ENCODE results near the gene PDE4B. TPM values are rescaled to one million over a fixed set of nuclear protein-coding genes. Genes with fewer than 3 reads are reported as not detected.

The PDE4B gene
- total and polyA plus RNA-seq, 10 of the 15 experiments (the other 5 are each of a cell fraction or from before 2014, with no cell fraction given): 3.0 to 13.2 (median 5.7) TPM

GRCh38 chr1:66380452-66381212 is 587.9 kb downstream of the PDE4B start:
- Histone ChIP-seq H2AFZ (ENCODE audit: control insufficient read depth, low read depth, low read length) (no peak overlapping the region; the same call in 1 of the 2 replicates), H3K27ac (ENCODE audit: control insufficient read depth, insufficient read depth) (peak overlapping the region; percentile 83), H3K4me2 (ENCODE audit: control insufficient read depth, insufficient read depth) (peak overlapping the region; percentile 73), H3K4me3 (peak overlapping the region; percentile 55), H3K27me3 (replicated peaks in 1 of 2; ENCODE audit: control insufficient read depth in 2 of 2, insufficient read depth in 2 of 2, low read length in 1 of 2) (no peaks in the 10 kb centered on the region), H3K36me3 (ENCODE audit: control insufficient read depth in 2 of 2, insufficient read depth in 2 of 2, low read length in 1 of 2) (no peaks in the 10 kb centered on the region; a peak in 2 of 4 replicates), H3K4me1 (ENCODE audit: control insufficient read depth, insufficient read depth, low read length) (peaks cover 39% of the 10 kb centered on the region), H3K9ac (ENCODE audit: control insufficient read depth, insufficient read depth, low read length) (peak overlapping the region; percentile 42), H3K9me3 (replicated peaks; ENCODE audit: control insufficient read depth, insufficient read depth, low read length) (peaks cover 22% of the 10 kb centered on the region), H4K20me1 (ENCODE audit: control insufficient read depth, insufficient read depth) (no peaks in the 10 kb centered on the region), H3K79me2 (ENCODE audit: control insufficient read depth, insufficient read depth, low read length) (no peaks in the 10 kb centered on the region)
- intact Hi-C loops (cut with micrococcal nuclease; ENCODE audit: unreplicated experiment): loop anchor here (1.0 kb wide), 2 partner anchors 16 to 20 kb away; no protein-coding TSS in a partner anchor
- WGBS (ENCODE audit: insufficient coverage, insufficient replicate concordance, low lambda C conversion rate, missing lambda C conversion rate): 0% methylated on average over 3 of the region's 3 CpGs
- ChIA-PET SMC1A (ENCODE audit: uncharacterized antibody, unreplicated experiment) (interaction anchor here (0.6 to 11.2 kb wide), 28 partner anchors 8 to 472 kb away, joined by 3 to 253 read pairs (median 4); no protein-coding TSS in a partner anchor), POLR2A (interaction anchor here (0.5 to 3.2 kb wide), 11 partner anchors 9 to 240 kb away, joined by 3 to 19 read pairs (median 4); no protein-coding TSS in a partner anchor), CTCF (interaction anchor here (0.7 to 24.3 kb wide), 13 partner anchors 9 to 418 kb away, joined by 3 to 396 read pairs (median 7); no protein-coding TSS in a partner anchor), RAD21 (ENCODE audit: unreplicated experiment) (interaction anchor here (0.6 to 3.5 kb wide), 19 partner anchors 10 to 127 kb away, joined by 3 to 29 read pairs (median 7); no protein-coding TSS in a partner anchor)
- in situ Hi-C loops (cut with MboI): loop anchor here (25.0 kb wide), 2 partner anchors 557 to 782 kb away; partner anchors contain the start of gene IL23R
- FAIRE-seq: peak; percentile 91
- peak; percentile 87 for DNase-seq (ENCODE audit: low read depth, low spot score)
- ATAC-seq: peak; percentile 95
- BruUV-seq (replicated peaks): TSS peak; percentile 96
- TF ChIP-seq NR2C1 (IDR thresholded peaks at IDR 0.05): no peak
- TF ChIP-seq SIN3A (IDR thresholded peaks at IDR 0.05; ENCODE audit: low read depth, low read length): no peak
- TF ChIP-seq IRF3 (IDR thresholded peaks at IDR 0.05): no peak
- TF ChIP-seq PAX5 (IDR thresholded peaks at IDR 0.05; ENCODE audit: borderline replicate concordance, low read depth, low read length): peak; percentile 98
- TF ChIP-seq, protein P1, sequence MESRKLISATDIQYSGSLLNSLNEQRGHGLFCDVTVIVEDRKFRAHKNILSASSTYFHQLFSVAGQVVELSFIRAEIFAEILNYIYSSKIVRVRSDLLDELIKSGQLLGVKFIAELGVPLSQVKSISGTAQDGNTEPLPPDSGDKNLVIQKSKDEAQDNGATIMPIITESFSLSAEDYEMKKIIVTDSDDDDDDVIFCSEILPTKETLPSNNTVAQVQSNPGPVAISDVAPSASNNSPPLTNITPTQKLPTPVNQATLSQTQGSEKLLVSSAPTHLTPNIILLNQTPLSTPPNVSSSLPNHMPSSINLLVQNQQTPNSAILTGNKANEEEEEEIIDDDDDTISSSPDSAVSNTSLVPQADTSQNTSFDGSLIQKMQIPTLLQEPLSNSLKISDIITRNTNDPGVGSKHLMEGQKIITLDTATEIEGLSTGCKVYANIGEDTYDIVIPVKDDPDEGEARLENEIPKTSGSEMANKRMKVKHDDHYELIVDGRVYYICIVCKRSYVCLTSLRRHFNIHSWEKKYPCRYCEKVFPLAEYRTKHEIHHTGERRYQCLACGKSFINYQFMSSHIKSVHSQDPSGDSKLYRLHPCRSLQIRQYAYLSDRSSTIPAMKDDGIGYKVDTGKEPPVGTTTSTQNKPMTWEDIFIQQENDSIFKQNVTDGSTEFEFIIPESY (IDR thresholded peaks at IDR 0.05): no peak
- peak; percentile 99 for TF ChIP-seq IKZF2 (IDR thresholded peaks at IDR 0.05)
- peak; percentile 45; the same call in 1 of the 2 replicates for TF ChIP-seq YY1 (IDR thresholded peaks at IDR 0.05; ENCODE audit: low read depth, low read length)
- no peak for TF ChIP-seq SUPT20H (IDR thresholded peaks at IDR 0.05; ENCODE audit: borderline replicate concordance, control insufficient read depth, low read depth, low read length)
- TF ChIP-seq EGR1 (IDR thresholded peaks at IDR 0.05; ENCODE audit: borderline replicate concordance in 1 of 2, low read depth in 2 of 2, low read length in 2 of 2): peak in 1 of 2 experiments; percentile 79; a peak in 2 of 3 replicates
- TF ChIP-seq E2F8 (IDR thresholded peaks at IDR 0.05; ENCODE audit: low read depth, partially characterized antibody): no peak
- 0 out of 2 replicates have a peak, but pooled peaks have one; percentile 49 for TF ChIP-seq STAT3 (IDR thresholded peaks at IDR 0.05; ENCODE audit: low read depth, low read length)
- no peak for TF ChIP-seq ZZZ3 (IDR thresholded peaks at IDR 0.05; ENCODE audit: control insufficient read depth, insufficient read length, low read depth)
- TF ChIP-seq TBL1XR1 (IDR thresholded peaks at IDR 0.05; ENCODE audit: low read depth, low read length): peak; percentile 94; the same call in 1 of the 2 replicates
- no peak for TF ChIP-seq ZSCAN29 (IDR thresholded peaks at IDR 0.05)
- peak; percentile 96 for TF ChIP-seq EED (IDR thresholded peaks at IDR 0.05; ENCODE audit: low read depth)
- TF ChIP-seq SRF (IDR thresholded peaks at IDR 0.05; ENCODE audit: low read depth in 2 of 2, low read length in 2 of 2): peak in 1 of 2 experiments; percentile 46; a peak in 1 of 4 replicates
- no peak for TF ChIP-seq POLR2A (IDR thresholded peaks at IDR 0.05; ENCODE audit: low read depth, low read length)
- peak; percentile 53; the same call in 1 of the 2 replicates for TF ChIP-seq ZBED1 (IDR thresholded peaks at IDR 0.05; ENCODE audit: borderline replicate concordance)

Data from GM12878 (cell line).